ENCODE results near the gene MISP3. TPM values are rescaled to one million over a fixed set of nuclear protein-coding genes. Genes with fewer than 3 reads are reported as not detected.

Gene MISP3
- total RNA-seq, 1 donor from 2014 or later = 2.1 TPM

DNA sequence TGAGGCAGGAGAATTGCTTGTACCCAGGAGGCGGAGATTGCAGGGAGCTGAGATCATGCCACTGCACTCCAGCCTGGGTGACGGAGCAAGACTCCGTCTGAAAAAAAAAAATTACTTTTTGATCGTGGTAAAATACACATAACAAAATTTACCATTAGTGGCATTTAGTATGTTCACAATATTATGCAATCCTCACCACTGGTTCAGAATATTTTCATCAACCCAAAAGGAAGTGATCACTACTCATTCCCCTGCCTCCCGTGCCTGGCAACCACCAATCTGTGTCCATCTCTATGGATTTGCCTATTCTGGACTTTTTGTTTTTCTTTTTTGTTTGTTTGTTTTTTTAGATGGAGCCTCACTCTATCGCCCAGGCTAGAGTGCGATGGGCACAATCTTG lies 9.5 kb upstream of the MISP3 start:
- peaks cover 22% of the 10 kb centered on the region for H3K27me3 Mint-ChIP-seq (ENCODE audit: unreplicated experiment)
- no peaks in the 10 kb centered on the region for H3K36me3 Mint-ChIP-seq (ENCODE audit: unreplicated experiment)
- H3K9me3 Mint-ChIP-seq (ENCODE audit: unreplicated experiment) = no peaks in the 10 kb centered on the region
- peaks cover 4% of the 10 kb centered on the region for H3K4me1 Mint-ChIP-seq (ENCODE audit: unreplicated experiment)
- no peak overlapping the region for H3K4me3 Mint-ChIP-seq (ENCODE audit: unreplicated experiment)
- DNase-seq (ENCODE audit: extremely low spot score, unreplicated experiment) = no peak
- TF ChIP-seq, protein P1, sequence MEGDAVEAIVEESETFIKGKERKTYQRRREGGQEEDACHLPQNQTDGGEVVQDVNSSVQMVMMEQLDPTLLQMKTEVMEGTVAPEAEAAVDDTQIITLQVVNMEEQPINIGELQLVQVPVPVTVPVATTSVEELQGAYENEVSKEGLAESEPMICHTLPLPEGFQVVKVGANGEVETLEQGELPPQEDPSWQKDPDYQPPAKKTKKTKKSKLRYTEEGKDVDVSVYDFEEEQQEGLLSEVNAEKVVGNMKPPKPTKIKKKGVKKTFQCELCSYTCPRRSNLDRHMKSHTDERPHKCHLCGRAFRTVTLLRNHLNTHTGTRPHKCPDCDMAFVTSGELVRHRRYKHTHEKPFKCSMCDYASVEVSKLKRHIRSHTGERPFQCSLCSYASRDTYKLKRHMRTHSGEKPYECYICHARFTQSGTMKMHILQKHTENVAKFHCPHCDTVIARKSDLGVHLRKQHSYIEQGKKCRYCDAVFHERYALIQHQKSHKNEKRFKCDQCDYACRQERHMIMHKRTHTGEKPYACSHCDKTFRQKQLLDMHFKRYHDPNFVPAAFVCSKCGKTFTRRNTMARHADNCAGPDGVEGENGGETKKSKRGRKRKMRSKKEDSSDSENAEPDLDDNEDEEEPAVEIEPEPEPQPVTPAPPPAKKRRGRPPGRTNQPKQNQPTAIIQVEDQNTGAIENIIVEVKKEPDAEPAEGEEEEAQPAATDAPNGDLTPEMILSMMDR (IDR thresholded peaks at IDR 0.05) = no peak
- no peak overlapping the region for H3K27ac Mint-ChIP-seq (ENCODE audit: unreplicated experiment)

- Mint-ChIP-seq H3K4me3 (ENCODE audit: unreplicated experiment) (no peak overlapping the region), H3K27ac (ENCODE audit: unreplicated experiment) (no peak overlapping the region), H3K27me3 (ENCODE audit: unreplicated experiment) (peaks cover 9% of the 10 kb centered on the region), H3K36me3 (ENCODE audit: unreplicated experiment) (no peaks in the 10 kb centered on the region), H3K9me3 (ENCODE audit: unreplicated experiment) (no peaks in the 10 kb centered on the region), H3K4me1 (ENCODE audit: unreplicated experiment) (no peaks in the 10 kb centered on the region)
- no peak for DNase-seq (ENCODE audit: extremely low spot score, unreplicated experiment)
- TF ChIP-seq, protein P1 (IDR thresholded peaks at IDR 0.05) = no peak
Observed at GRCh38 chr19:14066134-14066533, 6.5 kb upstream of the MISP3 start.

GRCh38 chr19:14070268-14071050 lies 2.1 kb upstream of the MISP3 start:
- Mint-ChIP-seq H3K36me3 (ENCODE audit: unreplicated experiment) (no peaks in the 10 kb centered on the region), H3K27me3 (ENCODE audit: unreplicated experiment) (peaks cover 7% of the 10 kb centered on the region), H3K9me3 (ENCODE audit: unreplicated experiment) (no peaks in the 10 kb centered on the region), H3K27ac (ENCODE audit: unreplicated experiment) (no peak overlapping the region), H3K4me3 (ENCODE audit: unreplicated experiment) (no peak overlapping the region), H3K4me1 (ENCODE audit: unreplicated experiment) (peaks cover 22% of the 10 kb centered on the region)
- no peak for DNase-seq (ENCODE audit: extremely low spot score, unreplicated experiment)
- TF ChIP-seq, protein P1 (IDR thresholded peaks at IDR 0.05) = no peak

GRCh38 chr19:14073261-14073924 lies 807 bp downstream of the MISP3 start:
- TF ChIP-seq, protein P1 (IDR thresholded peaks at IDR 0.05) = peak; percentile 59
- Mint-ChIP-seq H3K27ac (ENCODE audit: unreplicated experiment) (peak overlapping the region; percentile 79), H3K4me1 (ENCODE audit: unreplicated experiment) (peaks cover 22% of the 10 kb centered on the region), H3K9me3 (ENCODE audit: unreplicated experiment) (no peaks in the 10 kb centered on the region), H3K36me3 (ENCODE audit: unreplicated experiment) (no peaks in the 10 kb centered on the region), H3K27me3 (ENCODE audit: unreplicated experiment) (no peaks in the 10 kb centered on the region), H3K4me3 (ENCODE audit: unreplicated experiment) (peak overlapping the region; percentile 91)
- peak; percentile 89 for DNase-seq (ENCODE audit: extremely low spot score, unreplicated experiment)

All from osteocyte (in vitro differentiated cells).